K562 (cell line): ENCODE data around the gene ATP6V1G2. TPM values are rescaled to one million over a fixed set of nuclear protein-coding genes. Genes with fewer than 3 reads are reported as not detected.

Experiments used
- ARID4B ChIP-seq: sonication (generic); formaldehyde crosslinking; IDR thresholded peaks from 2 replicates; pipeline ENCODE4 v1.8.0; 2022; ENCODE audit warnings: mild to moderate bottlenecking, missing genetic modification reagents
- RBFOX2 ChIP-seq: fragments of 200-400 bp; formaldehyde crosslinking; IDR thresholded peaks from 2 replicates; pipeline ENCODE4 v1.6.1; 2017; ENCODE audit warnings: low read depth, mild to moderate bottlenecking, low read length, moderate library complexity
- SOX6 ChIP-seq: fragments of 450-650 bp; IDR thresholded peaks from 2 replicates; pipeline ENCODE4 v1.6.1; 2014; ENCODE audit warnings: mild to moderate bottlenecking
- ZNF778 ChIP-seq: fragments of 450-650 bp; formaldehyde crosslinking; IDR thresholded peaks from 2 replicates; pipeline ENCODE4 v1.4.0; 2020; ENCODE audit warnings: mild to moderate bottlenecking, moderate library complexity
- polyA plus RNA-seq, 8 experiments: library from polyadenylated mRNA; depleted of rRNA in 4 of 8; stranded (reverse) in 5 of 8; unstranded in 3 of 8; fragments of >200 nt; fragmentation: Nextera tagmentation in 2 of 8; fragmentation: Illumina TruSeq in 1 of 8; extraction: Ambion mirVana in 2 of 8; extraction: Trizol in 1 of 8; gene quantifications; 2 replicates each; pipeline versions ENCODE4 v1.2.1 to v1.2.3, GENCODE V29; 2011 to 2014; ENCODE audit warnings: inconsistent platforms in 1 of 8, missing spikeins in 1 of 8
- total RNA-seq, 7 experiments: library from RNA; depleted of rRNA in 6 of 7; stranded (reverse); fragments of >200 nt in 6 of 7; fragmentation: Illumina TruSeq in 2 of 7; extraction: Trizol in 2 of 7; gene quantifications; 2 replicates each; pipeline versions ENCODE4 v1.2.1 to v1.2.3, GENCODE V29; 2011 to 2021; ENCODE audit warnings: low replicate concordance in 1 of 7

ATP6V1G2 gene
- total and polyA plus RNA-seq, 9 of the 15 experiments (the other 6 are each of a cell fraction or from before 2014, with no cell fraction given): 0.14 to 1.5 (median 0.33) TPM

GRCh38 chr6:31529329-31530150, 16.9 kb downstream of the ATP6V1G2 start (continued):
- TF ChIP-seq RBFOX2: peak; percentile 54
- TF ChIP-seq SOX6: no peak
- no peak for TF ChIP-seq ZNF778
- TF ChIP-seq ARID4B (CRISPR knock-in tag): peak; percentile 38; the same call in 1 of the 2 replicates
- TF ChIP-seq, all 486 proteins: peak for 24
